Effector CD8-positive, alpha-beta T cell (primary cell): ENCODE measurements around the gene MRPL9.
A peak's percentile ranks its signal among the peaks of the same experiment; 100 is the strongest.

Experiments used
- DNase-seq: peaks from one replicate; lab custom pipeline; 2025; lab: John Stamatoyannopoulos, UW
- total RNA-seq, 4 experiments: gene quantifications; one replicate each; lab custom pipeline; 2026; lab: John Stamatoyannopoulos, UW

MRPL9 gene
- 47.3 to 65.5 (median 53.7) reads per million in 4 experiments for total RNA-seq

GRCh38 chr1:151762941-151763921 is at the start of gene MRPL9:
TSS of gene MRPL9 (minus strand) at chr1:151763496. CDS start at chr1:151763479, 17 bp downstream.
- DNase-seq = peak; percentile 61

GRCh38 chr1:151811181-151811580 is 47.9 kb upstream of the MRPL9 start:
- no peak for DNase-seq

GRCh38 chr1:151809985-151810556 is 46.8 kb upstream of the MRPL9 start:
- no peak for DNase-seq

GRCh38 chr1:151809290-151809984 is 46.1 kb upstream of the MRPL9 start:
- DNase-seq = no peak

- DNase-seq = no peak
Observed at GRCh38 chr1:151807766-151808165, 44.5 kb upstream of the MRPL9 start.

- no peak for DNase-seq
Observed at GRCh38 chr1:151807131-151807530, 43.8 kb upstream of the MRPL9 start.

GRCh38 chr1:151806170-151806569 is 42.9 kb upstream of the MRPL9 start:
- no peak for DNase-seq

GRCh38 chr1:151805066-151805820 is 41.9 kb upstream of the MRPL9 start, which contains the start of gene LINGO4:
TSS of gene LINGO4 (minus strand) at chr1:151805419. CDS start at chr1:151802704, 2,715 bp downstream.
- no peak for DNase-seq

GRCh38 chr1:151803915-151804314 is 40.6 kb upstream of the MRPL9 start:
- no peak for DNase-seq

- no peak for DNase-seq
Observed at GRCh38 chr1:151803164-151803563, 39.9 kb upstream of the MRPL9 start.

GRCh38 chr1:151802372-151802771 is 39.1 kb upstream of the MRPL9 start:
- DNase-seq = no peak

- no peak for DNase-seq
Observed at GRCh38 chr1:151801846-151802245, 38.5 kb upstream of the MRPL9 start.

GRCh38 chr1:151801310-151801820 is 38.1 kb upstream of the MRPL9 start:
- DNase-seq = no peak

GRCh38 chr1:151800830-151801229 is 37.5 kb upstream of the MRPL9 start:
- DNase-seq = no peak

- DNase-seq = no peak
Observed at GRCh38 chr1:151799179-151800022, 36.1 kb upstream of the MRPL9 start.

- DNase-seq = no peak
Observed at GRCh38 chr1:151798571-151798970, 35.3 kb upstream of the MRPL9 start.

- DNase-seq = no peak
Observed at GRCh38 chr1:151790940-151791651, 27.8 kb upstream of the MRPL9 start.

GRCh38 chr1:151790071-151790939 is 27.0 kb upstream of the MRPL9 start, which contains the start of gene TDRKH:
TSS of gene TDRKH (minus strand) at chr1:151790500. CDS start at chr1:151783022, 7,478 bp downstream.
- DNase-seq = peak; percentile 95

- no peak for DNase-seq
Observed at GRCh38 chr1:151787689-151788088, 24.4 kb upstream of the MRPL9 start.
